GM21825 (cell line): ENCODE data around the gene BLOC1S4.

ENCODE experiments used
- ATAC-seq: cut with Tn5 transposase; IDR thresholded peaks from one replicate; pipeline ENCODE4 v1.9.1; 2021; ENCODE audit warnings: mild to moderate bottlenecking, moderate library complexity; ENCODE audit not compliant: unreplicated experiment

The BLOC1S4 gene

GRCh38 chr4:6760865-6761264 lies 44.9 kb downstream of the BLOC1S4 start:
- ATAC-seq: no peak

- ATAC-seq: no peak
Measured at GRCh38 chr4:6761649-6762615, 46.0 kb downstream of the BLOC1S4 start.

GRCh38 chr4:6763330-6763851 lies 47.4 kb downstream of the BLOC1S4 start:
- ATAC-seq: no peak

GRCh38 chr4:6764976-6765620 lies 49.1 kb downstream of the BLOC1S4 start:
- ATAC-seq: no peak

- no peak for ATAC-seq
Measured at GRCh38 chr4:6765703-6766102, 49.7 kb downstream of the BLOC1S4 start.
